ENCODE measurements around the gene STK32A.
"Not testable (repeated sequence)": the region's sequence is repeated elsewhere in the genome, so short reads cannot be mapped to it uniquely, and the experiment has no call there.

STK32A gene

DNA sequence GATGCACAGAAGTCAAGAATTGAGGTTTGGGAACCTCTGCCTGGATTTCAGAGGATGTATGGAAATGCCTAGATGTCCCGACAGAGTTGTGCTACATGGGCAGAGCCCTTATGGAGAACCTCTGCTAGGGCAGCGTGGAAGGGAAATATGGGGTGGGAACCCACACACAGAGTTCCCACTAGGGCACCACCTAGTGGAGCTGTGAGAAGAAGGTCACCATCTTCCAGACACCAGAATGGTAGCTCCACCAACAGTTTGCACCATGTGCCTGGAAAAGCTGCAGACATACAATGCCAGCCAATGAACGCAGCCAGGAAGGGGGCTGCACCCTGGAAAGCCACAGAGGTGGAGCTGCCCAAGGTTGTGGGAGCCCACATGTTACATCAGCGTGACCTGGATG lies 104.5 kb downstream of the STK32A start:
- in situ Hi-C loops (cut with MboI; ENCODE audit: low sequenced_read_pairs): no loop called here

DNA sequence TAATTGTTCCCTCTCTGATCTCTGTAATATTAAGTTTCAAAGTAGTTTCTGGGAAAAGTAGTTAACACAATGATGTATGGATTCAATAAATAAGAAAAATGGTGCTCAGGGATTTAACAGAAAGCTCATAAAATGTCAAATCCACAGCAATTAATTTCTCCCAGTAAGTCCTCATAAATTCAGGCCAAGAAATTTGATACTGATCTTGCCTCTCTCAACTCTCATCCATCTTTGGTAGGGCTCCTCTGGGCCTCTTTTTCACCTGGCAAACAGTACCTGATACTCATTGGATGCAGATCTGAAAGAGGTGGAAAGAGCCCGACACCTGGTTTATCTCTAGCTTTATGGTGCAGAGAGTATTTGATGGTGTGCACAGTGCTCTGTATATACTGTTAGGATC lies 106.1 kb downstream of the STK32A start:
- in situ Hi-C loops (cut with MboI; ENCODE audit: low sequenced_read_pairs): no loop called here

DNA sequence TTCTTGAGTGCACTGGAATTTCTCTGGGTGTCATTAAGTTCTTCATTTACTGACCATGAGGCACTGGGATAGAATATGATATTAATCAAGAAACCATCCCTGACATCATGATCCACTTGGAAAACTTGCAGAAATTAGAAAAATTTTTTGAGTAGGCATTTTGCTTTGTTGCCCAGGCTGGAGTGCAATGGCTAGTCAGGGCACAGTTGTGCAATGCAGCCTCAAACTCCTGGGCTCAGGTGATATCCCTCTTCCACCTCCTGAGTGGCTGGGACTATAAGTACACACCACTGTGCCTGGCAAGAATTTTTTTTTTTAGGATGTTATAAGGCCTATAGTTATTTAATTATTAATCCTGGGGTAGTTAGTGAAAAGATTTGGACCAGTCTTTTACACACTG lies 106.5 kb downstream of the STK32A start:
- in situ Hi-C loops (cut with MboI; ENCODE audit: low sequenced_read_pairs): no loop called here

DNA sequence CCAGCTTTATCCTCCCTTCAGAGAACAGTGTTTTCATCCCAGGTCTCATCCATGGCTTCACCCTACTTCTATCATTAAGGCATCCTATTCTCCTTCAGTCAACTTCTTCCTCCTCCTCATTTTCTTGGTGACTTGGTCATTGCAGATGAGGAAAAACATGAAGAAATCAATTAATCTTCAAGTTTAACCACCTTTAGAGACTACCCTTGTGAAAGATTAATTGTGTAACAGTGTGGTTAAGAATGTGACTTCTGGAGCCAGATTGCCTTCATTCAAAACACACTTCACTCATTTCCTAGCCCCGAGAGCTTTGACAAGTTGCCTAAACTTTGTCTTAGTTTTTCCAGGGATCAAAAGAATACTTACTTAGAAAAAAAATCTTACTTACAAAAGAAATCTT lies 110.0 kb downstream of the STK32A start:
- in situ Hi-C loops (cut with MboI; ENCODE audit: low sequenced_read_pairs): no loop called here

DNA sequence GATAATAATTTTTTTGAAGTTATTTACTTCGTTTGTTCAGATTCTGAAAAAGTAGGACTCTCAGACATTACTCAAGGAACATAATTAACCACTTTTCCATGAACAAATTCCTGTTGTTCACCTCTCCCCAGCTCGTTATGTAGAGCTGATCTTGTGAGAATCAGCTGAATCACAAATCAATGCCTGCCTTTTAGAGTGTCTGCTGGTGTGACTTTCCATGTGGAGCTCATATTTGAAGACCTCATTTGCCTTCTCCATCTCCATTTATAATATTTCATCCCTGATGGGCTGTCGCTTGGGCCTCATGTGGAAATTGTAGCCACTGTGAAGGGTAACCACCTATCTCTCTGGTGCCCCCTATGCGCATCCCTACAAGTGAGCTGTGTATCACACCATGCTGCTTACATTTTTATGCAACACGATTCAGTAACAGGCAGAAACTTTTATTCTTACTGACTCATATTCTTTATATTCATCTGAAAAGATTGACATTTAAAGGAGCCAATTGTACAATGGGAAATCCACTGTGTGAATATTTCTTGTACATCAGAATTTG lies 111.3 kb downstream of the STK32A start:
- in situ Hi-C loops (cut with MboI; ENCODE audit: low sequenced_read_pairs): no loop called here

DNA sequence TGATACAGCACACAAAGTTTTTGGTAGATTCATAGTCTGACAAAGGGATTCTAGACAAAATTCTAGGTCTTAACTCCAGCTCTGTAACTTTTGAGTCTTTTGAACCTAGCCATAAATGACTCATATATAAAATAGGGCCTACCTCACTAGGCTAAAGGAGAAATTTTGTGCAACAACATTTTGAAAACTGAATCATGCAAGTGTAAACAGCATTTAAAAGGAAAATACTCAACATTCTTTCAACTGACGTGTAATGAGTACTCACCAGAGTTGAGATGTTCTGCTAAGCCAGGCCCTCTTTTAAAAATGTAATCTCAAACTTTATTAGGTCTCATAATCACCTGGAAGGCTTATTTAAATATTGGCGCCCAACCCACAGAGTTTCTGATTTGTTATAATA lies 113.2 kb downstream of the STK32A start:
- in situ Hi-C loops (cut with MboI; ENCODE audit: low sequenced_read_pairs): no loop called here

DNA sequence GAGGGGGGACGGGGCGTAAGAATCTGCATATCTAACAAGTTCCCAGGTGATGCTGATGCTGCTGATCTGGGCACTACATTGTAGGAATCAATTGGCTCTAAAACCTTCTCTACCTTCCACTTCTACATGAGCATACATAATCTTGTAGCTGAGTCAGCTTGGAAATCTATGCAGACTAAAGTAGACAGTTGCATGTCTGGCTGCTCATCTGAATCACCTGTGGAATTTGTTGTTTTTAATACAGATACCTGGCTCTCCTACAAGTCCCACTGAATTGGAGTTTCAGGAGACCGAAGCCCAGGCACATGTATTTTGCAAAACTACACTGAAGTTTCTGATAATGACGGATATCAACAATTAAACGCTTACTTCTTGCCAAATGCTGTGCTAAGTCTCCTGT lies 113.6 kb downstream of the STK32A start:
- in situ Hi-C loops (cut with MboI; ENCODE audit: low sequenced_read_pairs): no loop called here

DNA sequence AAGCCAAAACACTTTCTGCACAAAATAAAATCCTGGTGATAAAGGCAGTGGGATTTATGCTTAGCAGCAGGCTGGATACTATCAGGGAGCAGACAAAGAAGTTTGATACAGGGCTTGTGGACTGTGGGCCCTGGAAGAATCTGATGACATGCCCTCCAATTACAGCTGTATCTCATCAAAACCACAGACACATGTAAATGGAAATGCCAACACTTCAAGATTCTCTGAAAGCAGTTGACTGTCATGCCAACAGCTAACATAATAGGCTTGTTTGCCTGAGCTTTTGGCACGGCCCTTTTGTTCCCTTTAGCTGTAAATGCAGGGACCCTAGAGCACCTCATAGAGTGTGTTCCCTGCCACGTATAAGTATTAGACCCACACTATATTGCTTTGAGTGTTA lies 114.4 kb downstream of the STK32A start:
- in situ Hi-C loops (cut with MboI; ENCODE audit: low sequenced_read_pairs): no loop called here

DNA sequence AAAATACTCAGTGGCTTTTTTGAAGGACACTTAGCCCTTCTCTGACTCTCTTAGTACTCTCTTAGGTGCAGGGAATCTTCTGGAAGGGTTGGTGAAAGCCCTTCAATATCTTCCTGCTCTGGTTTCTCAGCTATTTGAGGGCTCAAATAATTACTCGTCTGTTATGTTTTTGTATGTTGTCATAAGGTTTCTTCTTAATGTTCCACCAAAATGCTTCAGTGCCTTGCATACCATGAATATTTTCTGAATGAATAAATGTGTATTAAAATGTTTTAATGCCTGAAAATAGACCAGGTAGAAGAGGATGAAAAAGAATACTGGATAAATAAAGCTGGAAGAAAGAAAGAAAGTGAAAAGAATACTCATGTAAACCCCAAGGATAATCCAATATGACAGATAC lies 124.3 kb downstream of the STK32A start:
- in situ Hi-C loops (cut with MboI; ENCODE audit: low sequenced_read_pairs): no loop called here

DNA sequence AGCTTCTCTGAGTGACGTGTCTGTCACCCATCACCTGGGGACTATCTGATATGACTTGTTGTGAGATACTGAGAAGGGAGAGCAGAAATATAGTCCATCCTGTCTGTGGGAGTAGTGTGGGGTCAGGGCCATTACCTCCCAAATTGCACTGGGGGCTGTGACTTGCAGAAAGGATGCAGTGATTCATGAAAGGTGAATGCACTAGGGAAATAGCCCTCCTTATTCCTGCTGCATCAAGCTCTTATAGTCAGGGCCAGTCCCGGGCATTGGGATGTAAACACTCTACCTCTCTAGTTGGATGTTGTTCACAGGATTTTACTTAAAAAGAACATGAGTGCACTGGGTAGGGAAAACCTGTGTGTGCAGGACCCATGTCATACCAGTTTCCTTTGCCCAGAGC lies 124.8 kb downstream of the STK32A start:
- in situ Hi-C loops (cut with MboI; ENCODE audit: low sequenced_read_pairs): no loop called here

DNA sequence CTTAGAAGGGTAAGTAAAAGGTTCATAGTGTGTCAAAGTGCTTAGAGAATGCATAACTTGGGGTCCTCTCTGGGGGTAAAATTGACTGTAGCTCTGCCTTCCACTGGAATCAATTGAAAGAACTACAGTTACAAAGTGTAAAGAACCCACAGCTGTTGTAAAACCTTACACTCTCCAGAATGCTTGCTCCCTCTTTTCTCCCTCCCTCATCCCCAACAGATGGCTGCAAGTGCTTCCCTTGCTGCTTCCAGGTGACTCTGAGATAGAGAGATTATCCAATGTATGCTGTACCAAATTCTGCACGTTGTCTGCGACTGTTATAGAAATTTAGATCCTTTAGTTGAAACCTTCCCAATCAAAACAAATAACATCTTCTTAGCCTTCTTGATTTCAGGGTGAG lies 126.0 kb downstream of the STK32A start:
- in situ Hi-C loops (cut with MboI; ENCODE audit: low sequenced_read_pairs): no loop called here

DNA sequence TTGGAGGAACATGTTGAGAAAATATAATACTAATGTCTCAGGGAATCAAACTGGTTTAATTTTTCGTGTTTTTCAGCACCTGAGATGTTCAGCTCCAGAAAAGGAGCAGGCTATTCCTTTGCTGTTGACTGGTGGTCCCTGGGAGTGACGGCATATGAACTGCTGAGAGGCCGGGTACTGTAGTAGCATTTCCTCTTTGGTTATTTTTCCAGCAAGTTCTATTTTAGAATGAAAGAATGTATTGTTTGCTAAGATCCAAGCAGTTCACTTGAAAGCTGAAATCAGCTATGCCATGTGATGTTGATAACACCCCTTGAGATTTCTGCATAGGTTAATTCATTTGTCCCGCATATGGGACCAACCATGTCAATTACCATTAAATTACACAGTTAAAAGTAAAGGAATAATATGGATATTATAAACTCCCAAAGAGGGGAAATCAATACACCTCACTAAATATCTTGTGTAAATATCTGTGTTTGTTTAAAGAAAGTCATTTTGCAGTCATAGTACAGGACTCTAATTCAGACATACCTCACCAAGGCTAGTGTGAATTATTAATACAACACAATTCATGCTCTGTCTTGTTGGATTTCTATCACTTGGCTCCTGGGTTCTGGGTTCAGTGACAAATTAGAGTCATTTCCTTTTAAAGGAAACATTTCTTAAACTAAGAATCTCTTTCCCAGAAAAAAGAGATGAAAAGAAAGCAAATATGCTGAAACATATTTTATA lies 126.8 kb downstream of the STK32A start:
- in situ Hi-C loops (cut with MboI; ENCODE audit: low sequenced_read_pairs): no loop called here

DNA sequence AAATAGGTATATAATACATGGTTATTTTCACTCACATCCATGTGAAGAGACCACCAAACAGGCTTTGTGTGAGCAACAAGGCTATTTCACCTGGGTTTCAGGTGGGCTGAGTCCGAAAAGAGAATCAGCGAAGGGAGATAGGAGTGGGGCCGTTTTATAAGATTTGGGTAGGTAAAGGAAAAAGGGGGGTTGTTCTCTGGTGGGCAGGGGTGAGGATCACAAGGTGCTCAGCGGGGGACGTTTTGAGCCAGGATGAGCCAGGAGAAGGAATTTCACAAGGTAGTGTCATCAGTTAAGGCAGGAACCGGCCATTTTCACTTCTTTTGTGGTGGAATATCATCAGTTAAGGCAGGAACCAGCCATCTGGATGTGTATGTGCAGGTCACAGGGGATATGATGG lies 132.6 kb downstream of the STK32A start:
- in situ Hi-C loops (cut with MboI; ENCODE audit: low sequenced_read_pairs): not testable (repeated sequence)

DNA sequence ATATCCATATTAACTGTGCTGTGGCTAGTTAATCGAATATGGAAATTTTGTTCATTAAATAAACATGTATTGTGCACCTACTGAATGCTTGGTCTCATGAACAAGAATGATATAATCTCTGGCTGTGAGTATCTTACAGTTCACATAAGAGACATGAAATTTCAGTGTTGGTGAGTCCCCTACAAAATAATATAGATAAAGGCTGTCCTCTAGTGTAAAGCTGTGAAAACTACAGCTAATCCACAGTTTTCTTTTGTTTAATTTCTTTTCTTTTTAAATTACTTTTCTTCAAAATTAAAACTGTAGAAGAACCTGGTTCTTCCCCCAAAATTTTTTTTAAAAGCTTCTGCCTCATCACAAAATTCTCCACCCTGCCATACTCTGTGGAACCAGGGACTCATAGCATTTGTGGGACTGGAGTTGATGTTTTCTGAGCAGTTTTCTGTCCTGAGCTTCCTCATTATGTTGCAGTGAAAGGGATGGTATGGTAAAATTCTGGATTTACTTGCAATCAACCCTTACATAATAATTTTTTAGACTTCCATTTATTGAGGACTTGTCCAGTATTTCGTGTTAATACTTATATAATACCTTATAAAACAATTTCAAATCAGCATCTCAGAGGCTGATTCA lies 135.0 kb downstream of the STK32A start:
- in situ Hi-C loops (cut with MboI; ENCODE audit: low sequenced_read_pairs): no loop called here

DNA sequence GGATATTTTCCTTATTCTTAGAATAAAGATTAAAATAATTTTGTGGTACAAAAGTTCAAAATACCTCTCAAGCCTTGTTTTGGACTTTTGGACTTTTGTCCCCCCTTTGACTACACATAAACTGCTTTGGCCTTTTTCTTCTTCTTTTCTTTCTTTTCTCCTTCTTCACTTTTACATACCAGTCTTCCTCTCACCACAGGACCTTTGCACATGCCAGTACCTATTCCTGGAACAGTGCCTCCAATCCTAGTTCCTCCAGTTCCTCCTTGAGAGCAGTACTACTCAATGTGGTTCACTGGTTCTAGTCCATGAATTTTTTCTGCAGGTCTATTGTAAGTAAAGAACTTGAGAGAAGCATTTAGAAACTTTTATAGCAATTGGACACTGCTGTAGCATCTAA lies 136.5 kb downstream of the STK32A start:
- in situ Hi-C loops (cut with MboI; ENCODE audit: low sequenced_read_pairs): no loop called here

DNA sequence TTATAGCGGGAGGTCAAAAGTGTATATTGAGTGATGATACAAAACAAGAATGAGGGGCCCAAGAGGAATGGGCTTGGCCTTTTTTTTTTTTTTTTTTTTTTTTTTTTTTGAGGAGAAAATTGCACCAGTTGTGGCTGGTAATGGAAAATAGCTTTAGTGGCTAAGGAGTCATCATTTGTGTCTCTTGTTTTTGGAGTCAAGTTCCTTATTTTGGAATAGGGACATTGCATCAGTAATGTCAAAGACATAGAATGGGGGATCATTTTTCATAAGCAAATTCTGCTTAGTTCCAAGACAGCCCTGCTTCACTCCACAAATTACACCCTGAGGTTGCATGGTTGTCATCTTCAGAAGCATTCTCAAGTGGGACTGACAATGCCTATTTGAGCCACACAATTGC lies 137.4 kb downstream of the STK32A start:
- in situ Hi-C loops (cut with MboI; ENCODE audit: low sequenced_read_pairs): no loop called here

DNA sequence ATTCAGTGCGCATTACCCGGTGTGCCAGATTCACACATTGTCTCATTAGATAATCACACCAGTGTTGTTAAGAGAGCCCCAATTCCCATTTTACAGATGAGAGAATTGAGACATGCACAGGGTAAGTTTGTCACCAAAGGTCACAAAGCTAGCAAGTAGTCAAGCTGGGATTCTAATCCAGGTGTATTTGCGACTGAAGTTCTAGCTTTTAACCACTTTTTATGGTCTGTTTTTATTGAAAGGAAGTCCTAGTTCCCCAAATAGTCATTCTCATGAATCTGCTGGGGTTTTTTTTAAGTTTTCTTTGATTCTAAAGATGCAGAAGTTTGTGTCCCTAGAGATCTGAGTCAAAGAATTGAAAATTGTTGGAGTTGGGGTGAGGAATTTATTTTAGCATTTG lies 138.5 kb downstream of the STK32A start:
- in situ Hi-C loops (cut with MboI; ENCODE audit: low sequenced_read_pairs): no loop called here

DNA sequence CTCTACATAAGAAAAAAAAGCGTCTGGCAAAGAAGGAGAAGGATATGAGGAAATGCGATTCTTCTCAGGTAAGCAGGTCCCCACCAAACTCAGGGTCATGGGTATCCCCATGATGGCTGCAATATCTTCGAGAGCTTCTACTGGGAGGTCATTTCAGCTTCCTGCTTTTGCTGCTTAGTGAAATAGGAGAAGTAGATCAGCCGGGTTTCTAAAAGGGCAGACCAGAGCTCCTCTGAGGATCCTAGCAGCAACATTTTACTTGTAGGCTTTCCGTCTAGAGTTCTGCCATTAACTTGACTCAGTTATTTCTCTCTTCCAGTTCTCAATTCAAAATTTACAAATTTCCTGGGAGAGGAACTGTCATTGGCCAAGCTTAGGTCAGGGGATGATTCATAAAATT lies 140.3 kb downstream of the STK32A start:
- in situ Hi-C loops (cut with MboI; ENCODE audit: low sequenced_read_pairs): no loop called here

DNA sequence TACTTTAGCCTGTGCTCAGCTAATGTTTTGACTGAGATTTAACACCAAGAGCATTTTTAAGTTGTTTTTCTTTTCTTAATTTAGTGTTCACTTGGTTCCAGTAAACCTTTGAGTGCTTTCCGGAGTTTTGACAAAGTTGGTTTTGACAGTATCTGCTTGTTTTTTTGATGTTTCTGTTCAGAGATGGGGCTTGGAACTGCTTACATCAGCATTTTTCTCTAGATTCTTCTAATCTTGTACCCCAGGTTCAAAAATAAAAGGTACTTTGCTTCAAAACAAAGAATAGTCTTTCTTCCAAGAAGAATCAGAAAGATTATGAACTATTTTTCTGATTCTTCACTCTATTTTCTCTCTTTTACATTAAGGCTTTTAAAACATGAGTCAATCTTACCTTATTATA lies 142.9 kb downstream of the STK32A start:
- in situ Hi-C loops (cut with MboI; ENCODE audit: low sequenced_read_pairs): no loop called here

DNA sequence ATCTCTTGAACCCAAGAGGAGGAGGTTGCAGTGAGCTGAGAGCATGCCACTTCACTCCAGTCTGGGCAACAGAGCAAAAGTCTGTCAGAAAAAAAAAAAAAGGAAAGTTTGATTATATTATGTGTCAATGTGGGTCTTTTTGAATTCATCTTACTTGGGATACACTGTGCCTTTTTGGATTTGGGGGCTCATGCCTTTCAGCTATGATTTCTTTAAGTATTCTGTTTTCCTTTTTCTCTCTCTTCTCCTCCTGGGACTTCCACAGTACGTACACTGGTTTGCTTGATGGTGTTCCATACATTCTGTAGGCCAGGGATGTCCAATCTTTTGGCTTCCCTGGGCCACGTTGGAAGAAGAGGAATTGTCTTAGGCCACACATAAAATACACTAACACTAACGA lies 146.7 kb downstream of the STK32A start:
- in situ Hi-C loops (cut with MboI; ENCODE audit: low sequenced_read_pairs): no loop called here

DNA sequence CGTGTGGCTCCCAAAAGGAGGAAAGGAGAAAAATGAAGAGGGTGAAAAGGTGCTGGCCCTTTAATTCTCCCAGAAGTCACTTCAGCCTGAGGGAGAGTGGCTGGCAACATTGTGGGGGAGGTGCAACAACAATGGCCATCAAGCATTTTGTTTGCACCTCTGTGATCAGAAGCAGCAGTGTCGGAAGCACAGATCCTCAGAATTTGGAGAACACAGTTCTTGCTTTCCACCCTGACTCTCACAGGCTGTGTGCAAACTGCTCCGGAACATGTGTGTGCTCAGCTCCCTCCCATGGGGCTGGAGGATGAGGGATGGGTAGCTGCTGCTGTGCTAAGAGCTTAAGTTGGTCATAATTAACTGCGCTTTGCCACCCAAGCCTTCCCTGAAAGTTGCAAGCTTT lies 147.9 kb downstream of the STK32A start:
- in situ Hi-C loops (cut with MboI; ENCODE audit: low sequenced_read_pairs): no loop called here

DNA sequence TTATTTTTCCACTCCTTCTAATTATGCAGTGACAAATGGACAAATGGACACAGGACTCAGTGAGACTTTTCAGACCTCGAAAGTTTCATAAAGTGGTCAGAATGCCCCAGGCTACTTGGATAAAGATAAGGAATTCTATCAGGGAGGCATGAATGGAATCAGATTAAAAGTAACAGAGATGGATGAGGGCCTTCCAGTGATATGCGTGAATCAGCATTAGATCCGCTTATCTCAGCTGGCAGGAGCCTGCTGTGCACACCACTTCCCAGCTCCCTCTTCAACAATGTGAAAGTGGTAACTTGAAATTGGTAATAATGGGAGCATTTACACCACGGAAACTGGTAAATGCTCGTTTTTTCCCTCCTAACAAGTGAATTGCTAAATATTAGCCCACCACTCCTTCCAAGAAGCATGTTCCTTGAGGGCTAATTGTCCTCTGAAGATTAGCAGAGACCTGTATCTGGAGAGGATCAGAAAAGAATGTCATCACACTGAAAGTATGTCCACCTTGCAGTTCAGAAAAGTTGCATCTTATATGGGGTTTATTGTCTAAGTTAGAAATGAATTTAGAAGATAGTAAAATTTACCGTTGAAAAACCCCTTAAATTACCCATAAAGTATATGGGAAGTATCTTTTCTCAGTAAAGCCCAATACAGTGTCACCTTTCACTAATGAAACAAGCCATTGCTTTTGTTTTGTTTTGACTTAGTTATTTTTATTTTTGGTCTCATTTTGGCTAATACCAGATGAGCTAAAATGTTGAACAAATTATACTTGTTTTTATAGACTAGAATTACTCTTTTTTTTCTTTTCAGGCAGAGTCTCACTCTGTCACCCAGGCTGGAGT lies 149.7 kb downstream of the STK32A start:
- in situ Hi-C loops (cut with MboI; ENCODE audit: low sequenced_read_pairs): no loop called here
